ENCODE results near the gene ACLY. TPM values are rescaled to one million over a fixed set of nuclear protein-coding genes. Genes with fewer than 3 reads are reported as not detected.
"Not testable (repeated sequence)": the region's sequence is repeated elsewhere in the genome, so short reads cannot be mapped to it uniquely, and the experiment has no call there.

Gene ACLY
- total and polyA plus RNA-seq, 8 donors: 73.0 to 204 (median 87.3) TPM

- ATAC-seq (no peak), DNase-seq (no peak)
- H3K4me1 ChIP-seq: no peaks in the 10 kb centered on the region
- intact Hi-C loops (cut with DNase I): no loop called here
- no peak for TF ChIP-seq CTCF (IDR thresholded peaks at IDR 0.05)
- H3K4me3 ChIP-seq: no peak overlapping the region
- H3K27ac ChIP-seq: no peak overlapping the region
- H3K9me3 ChIP-seq: no peaks in the 10 kb centered on the region
- peaks cover 0 to 100% of the 10 kb centered on the region in 2 donors for H3K36me3 ChIP-seq
- no peaks in the 10 kb centered on the region for H3K27me3 ChIP-seq
Measured at GRCh38 chr17:41885733-41886132, 33.0 kb downstream of the ACLY start.

GRCh38 chr17:41882756-41883155 lies 36.0 kb downstream of the ACLY start:
- Histone ChIP-seq H3K27ac (no peak overlapping the region), H3K36me3 (peaks cover 0 to 100% of the 10 kb centered on the region in 2 donors), H3K4me3 (no peak overlapping the region), H3K27me3 (no peaks in the 10 kb centered on the region), H3K9me3 (no peaks in the 10 kb centered on the region), H3K4me1 (no peaks in the 10 kb centered on the region)
- no peak for TF ChIP-seq CTCF (IDR thresholded peaks at IDR 0.05)
- ATAC-seq (no peak), DNase-seq (no peak)
- intact Hi-C loops (cut with DNase I): no loop called here

- H3K36me3 ChIP-seq: peaks cover 0 to 89% of the 10 kb centered on the region in 2 donors
- no peaks in the 10 kb centered on the region for H3K4me1 ChIP-seq
- no peak overlapping the region for H3K4me3 ChIP-seq
- no peak for TF ChIP-seq CTCF (IDR thresholded peaks at IDR 0.05)
- no peak for DNase-seq
- no peak overlapping the region for H3K27ac ChIP-seq
- intact Hi-C loops (cut with DNase I): no loop called here
- no peaks in the 10 kb centered on the region for H3K27me3 ChIP-seq
- no peak for ATAC-seq
- no peaks in the 10 kb centered on the region for H3K9me3 ChIP-seq
Measured at GRCh38 chr17:41880130-41880529, 38.6 kb downstream of the ACLY start.

GRCh38 chr17:41874293-41874670 lies 44.5 kb downstream of the ACLY start:
- DNase-seq; H3K4me1 ChIP-seq; H3K27ac ChIP-seq; intact Hi-C loops (cut with DNase I); H3K9me3 ChIP-seq; ATAC-seq; H3K27me3 ChIP-seq; H3K4me3 ChIP-seq: not testable (repeated sequence)
- peaks cover 0 to 89% of the 10 kb centered on the region in 2 donors for H3K36me3 ChIP-seq

- H3K36me3 ChIP-seq: peaks cover 0 to 89% of the 10 kb centered on the region in 2 donors
- intact Hi-C loops (cut with DNase I): no loop called here
- no peak for ATAC-seq
- no peak overlapping the region for H3K27ac ChIP-seq
- no peaks in the 10 kb centered on the region for H3K9me3 ChIP-seq
- no peaks in the 10 kb centered on the region for H3K4me1 ChIP-seq
- no peak for TF ChIP-seq CTCF (IDR thresholded peaks at IDR 0.05)
- H3K27me3 ChIP-seq: no peaks in the 10 kb centered on the region
- no peak overlapping the region for H3K4me3 ChIP-seq
- no peak for DNase-seq
Measured at GRCh38 chr17:41873559-41874292, 45.0 kb downstream of the ACLY start.

- no peaks in the 10 kb centered on the region for H3K4me1 ChIP-seq
- no peaks in the 10 kb centered on the region for H3K27me3 ChIP-seq
- DNase-seq: no peak
- no peak for TF ChIP-seq CTCF (IDR thresholded peaks at IDR 0.05)
- H3K4me3 ChIP-seq: no peak overlapping the region
- H3K9me3 ChIP-seq: no peaks in the 10 kb centered on the region
- peaks cover 0 to 89% of the 10 kb centered on the region in 2 donors for H3K36me3 ChIP-seq
- intact Hi-C loops (cut with DNase I): no loop called here
- H3K27ac ChIP-seq: no peak overlapping the region
- ATAC-seq: no peak
Measured at GRCh38 chr17:41871789-41872188, 47.0 kb downstream of the ACLY start.
